GM23338 (cell line): ENCODE measurements around the gene ADRA2A. TPM values are rescaled to one million over a fixed set of nuclear protein-coding genes. Genes with fewer than 3 reads are reported as not detected.

ENCODE experiments used
- ATAC-seq: fragments of 200-7000 bp; cut with Tn5 transposase; 3 replicates; pipeline ENCODE4 v1.9.1; 2020
- DNase-seq: peaks from one replicate; pipeline ENCODE4 v3.0.0-alpha.2; 2015; ENCODE audit warnings: low spot score
- H2AFZ ChIP-seq: fragments of 200-600 bp; sonication (generic); 2 replicates; pipeline ENCODE4 v1.8.0; 2016; ENCODE audit warnings: antibody characterized with exemption, mild to moderate bottlenecking, moderate library complexity
- H3F3A ChIP-seq: fragments of 200-600 bp; sonication (generic); replicated peaks from 2 replicates; pipeline ENCODE4 v1.8.0; 2017; ENCODE audit warnings: antibody characterized with exemption, mixed run types, low read depth
- H3K27ac ChIP-seq: fragments of 200-600 bp; sonication (generic); 2 replicates; pipeline ENCODE4 v1.6.1; 2016; ENCODE audit warnings: low read depth
- H3K27me3 ChIP-seq: fragments of 200-600 bp; sonication (generic); 2 replicates; pipeline ENCODE4 v1.8.0; 2016; ENCODE audit warnings: mild to moderate bottlenecking, mixed run types, moderate library complexity; ENCODE audit not compliant: insufficient read depth
- H3K36me3 ChIP-seq: fragments of 200-600 bp; sonication (generic); 2 replicates; pipeline ENCODE4 v1.8.0; 2016; ENCODE audit warnings: mild to moderate bottlenecking; ENCODE audit not compliant: insufficient read depth
- H3K4me1 ChIP-seq: fragments of 200-600 bp; sonication (generic); 2 replicates; pipeline ENCODE4 v1.8.0; 2016; ENCODE audit warnings: mild to moderate bottlenecking, moderate library complexity; ENCODE audit not compliant: insufficient read depth
- H3K4me2 ChIP-seq: fragments of 200-600 bp; sonication (generic); 2 replicates; pipeline ENCODE4 v1.7.1; 2017; ENCODE audit warnings: mixed run types
- H3K4me3 ChIP-seq: fragments of 200-600 bp; sonication (generic); 2 replicates; pipeline ENCODE4 v1.6.1; 2016; ENCODE audit warnings: mixed run types
- H3K79me2 ChIP-seq: fragments of 200-600 bp; sonication (generic); replicated peaks from 2 replicates; pipeline ENCODE4 v1.8.0; 2017; ENCODE audit warnings: mild to moderate bottlenecking; ENCODE audit not compliant: insufficient read depth
- H3K9me2 ChIP-seq: fragments of 200-600 bp; sonication (generic); 2 replicates; pipeline ENCODE4 v1.8.0; 2017; ENCODE audit not compliant: insufficient read depth
- H4K20me1 ChIP-seq: fragments of 200-600 bp; sonication (generic); replicated peaks from 2 replicates; pipeline ENCODE4 v1.8.0; 2017; ENCODE audit warnings: mild to moderate bottlenecking; ENCODE audit not compliant: insufficient read depth
- H3K27ac Mint-ChIP-seq: 2 replicates; pipeline ENCODE4 v1.8.0; 2020; ENCODE audit warnings: inconsistent platforms, mild to moderate bottlenecking, moderate library complexity, mixed read lengths
- H3K27me3 Mint-ChIP-seq: 3 replicates; pipeline ENCODE4 v1.8.0; 2022; ENCODE audit warnings: low read depth, mild to moderate bottlenecking, moderate library complexity, mixed read lengths, inconsistent platforms; ENCODE audit not compliant: insufficient read depth, poor library complexity
- H3K36me3 Mint-ChIP-seq: 3 replicates; pipeline ENCODE4 v1.8.0; 2021; ENCODE audit warnings: low read depth, mild to moderate bottlenecking, inconsistent platforms, moderate library complexity, mixed read lengths
- H3K4me1 Mint-ChIP-seq: 3 replicates; pipeline ENCODE4 v1.8.0; 2020; ENCODE audit warnings: mild to moderate bottlenecking, inconsistent platforms, mixed read lengths
- H3K4me3 Mint-ChIP-seq: 3 replicates; pipeline ENCODE4 v1.8.0; 2021; ENCODE audit warnings: moderate library complexity, mild to moderate bottlenecking, inconsistent platforms, mixed read lengths
- H3K9me3 Mint-ChIP-seq: 3 replicates; pipeline ENCODE4 v1.8.0; 2020; ENCODE audit warnings: moderate library complexity, mild to moderate bottlenecking, inconsistent platforms, mixed read lengths
- CREB1 ChIP-seq: fragments of 250-450 bp; sonication (Bioruptor Pico); IDR thresholded peaks from 2 replicates; pipeline ENCODE4 v1.5.0; 2020; ENCODE audit warnings: low read depth, mild to moderate bottlenecking, moderate library complexity
- EZH2 ChIP-seq: fragments of 200-600 bp; sonication (generic); IDR thresholded peaks from one replicate; pipeline ENCODE4 v1.8.0; 2017; ENCODE audit warnings: antibody characterized with exemption, mild to moderate bottlenecking, low read depth; ENCODE audit not compliant: unreplicated experiment
- EZH2phosphoT487 ChIP-seq: fragments of 200-600 bp; sonication (generic); IDR thresholded peaks from one replicate; pipeline ENCODE4 v1.8.1; 2018; ENCODE audit warnings: antibody characterized with exemption; ENCODE audit not compliant: unreplicated experiment
- JUNB ChIP-seq: IDR thresholded peaks from one replicate; pipeline ENCODE4 v1.6.1; 2016; ENCODE audit warnings: antibody characterized with exemption; ENCODE audit not compliant: unreplicated experiment
- NANOG ChIP-seq: IDR thresholded peaks from 2 replicates; pipeline ENCODE4 v1.6.1; 2016; ENCODE audit warnings: antibody characterized with exemption, borderline replicate concordance
- POLR2AphosphoS5 ChIP-seq: IDR thresholded peaks from 2 replicates; pipeline ENCODE4 v1.6.1; 2016; ENCODE audit warnings: antibody characterized with exemption, low read depth
- STAT1 ChIP-seq: IDR thresholded peaks from one replicate; pipeline ENCODE4 v1.6.1; 2016; ENCODE audit warnings: antibody characterized with exemption; ENCODE audit not compliant: unreplicated experiment
- ZNF114 ChIP-seq: fragments of 250-450 bp; sonication (Bioruptor Pico); IDR thresholded peaks from 2 replicates; pipeline ENCODE4 v1.5.0; 2020; ENCODE audit warnings: mild to moderate bottlenecking, moderate library complexity
- ZNF331 ChIP-seq: fragments of 250-450 bp; sonication (Bioruptor Pico); IDR thresholded peaks from 2 replicates; pipeline ENCODE4 v1.5.0; 2020; ENCODE audit warnings: low read depth, mild to moderate bottlenecking, moderate library complexity
- ZNF462 ChIP-seq: fragments of 250-450 bp; sonication (Bioruptor Pico); IDR thresholded peaks from 2 replicates; pipeline ENCODE4 v1.5.0; 2020; ENCODE audit warnings: mild to moderate bottlenecking, moderate library complexity
- polyA plus RNA-seq: library from polyadenylated mRNA; unstranded; fragments of >200 nt; fragmentation: Nextera tagmentation; extraction: Ambion mirVana; gene quantifications from 2 replicates; pipeline ENCODE4 v1.2.1, GENCODE V29; 2016
- total RNA-seq: library from RNA; depleted of rRNA; stranded (reverse); fragments of >200 nt; shearing (Covaris generic); gene quantifications from 2 replicates; pipeline ENCODE4 v1.2.3, GENCODE V29; 2014
- TF ChIP-seq, protein P1 (sequence below): IDR thresholded peaks from 2 replicates; pipeline ENCODE4 v1.6.1; 2016; ENCODE audit warnings: antibody characterized with exemption

ADRA2A gene
- total and polyA plus RNA-seq, 2 experiments from 2014 or later, result 0.60 to 2.5 TPM

DNA sequence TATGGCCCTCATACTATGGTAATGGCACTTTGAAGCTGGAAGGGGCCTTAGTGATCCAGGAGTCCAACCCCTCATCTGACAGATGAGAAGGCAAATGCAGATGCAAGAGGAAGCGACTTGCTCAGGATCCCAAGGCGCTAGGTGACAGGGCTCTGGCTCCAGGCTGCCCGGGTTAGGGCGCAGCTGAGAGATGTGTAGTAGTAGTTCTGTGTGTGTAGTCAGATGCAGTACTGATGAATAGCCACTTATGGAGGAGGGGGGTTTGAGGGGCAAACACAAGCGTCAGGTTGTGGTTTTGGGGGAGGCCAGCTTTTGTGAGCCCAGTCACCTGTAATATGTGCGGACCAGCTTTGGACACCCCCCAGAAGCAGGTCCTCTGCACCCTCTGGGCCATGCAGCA lies 4.8 kb downstream of the ADRA2A start:
- DNase-seq (no peak), ATAC-seq (no peak)
- H3K27me3 ChIP-seq, result peaks cover 44% of the 10 kb centered on the region
- peaks cover 36% of the 10 kb centered on the region for H3K27me3 Mint-ChIP-seq
- H3K27ac ChIP-seq, result no peak overlapping the region
- no peaks in the 10 kb centered on the region for H3K36me3 ChIP-seq
- H3K27ac Mint-ChIP-seq, result no peak overlapping the region
- no peaks in the 10 kb centered on the region for H3K79me2 ChIP-seq
- no peak overlapping the region for H2AFZ ChIP-seq
- no peak overlapping the region for H3K4me3 ChIP-seq
- H3K4me1 ChIP-seq, result no peaks in the 10 kb centered on the region; the same call in 1 of the 2 replicates
- peaks cover 10% of the 10 kb centered on the region; the same call in 1 of the 3 replicates for H3K9me3 Mint-ChIP-seq
- H3K4me1 Mint-ChIP-seq, result peaks cover 14% of the 10 kb centered on the region
- no peaks in the 10 kb centered on the region for H3K9me2 ChIP-seq
- H3F3A ChIP-seq, result no peaks in the 10 kb centered on the region
- TF ChIP-seq POLR2AphosphoS5, result no peak
- no peak for TF ChIP-seq JUNB
- TF ChIP-seq STAT1, result no peak
- TF ChIP-seq ZNF331 (CRISPR knock-in tag), result no peak
- no peak for TF ChIP-seq NANOG
- no peak for TF ChIP-seq ZNF114
- no peak for TF ChIP-seq EZH2phosphoT487
- TF ChIP-seq CREB1, result no peak
- TF ChIP-seq EZH2, result no peak
- no peak for TF ChIP-seq ZNF462 (CRISPR knock-in tag)
- TF ChIP-seq, protein P1, sequence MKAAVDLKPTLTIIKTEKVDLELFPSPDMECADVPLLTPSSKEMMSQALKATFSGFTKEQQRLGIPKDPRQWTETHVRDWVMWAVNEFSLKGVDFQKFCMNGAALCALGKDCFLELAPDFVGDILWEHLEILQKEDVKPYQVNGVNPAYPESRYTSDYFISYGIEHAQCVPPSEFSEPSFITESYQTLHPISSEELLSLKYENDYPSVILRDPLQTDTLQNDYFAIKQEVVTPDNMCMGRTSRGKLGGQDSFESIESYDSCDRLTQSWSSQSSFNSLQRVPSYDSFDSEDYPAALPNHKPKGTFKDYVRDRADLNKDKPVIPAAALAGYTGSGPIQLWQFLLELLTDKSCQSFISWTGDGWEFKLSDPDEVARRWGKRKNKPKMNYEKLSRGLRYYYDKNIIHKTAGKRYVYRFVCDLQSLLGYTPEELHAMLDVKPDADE, result no peak
- H3K4me2 ChIP-seq, result no peak overlapping the region
- H3K36me3 Mint-ChIP-seq, result peaks cover 3% of the 10 kb centered on the region; the same call in 1 of the 3 replicates
- H3K4me3 Mint-ChIP-seq, result no peak overlapping the region
- no peaks in the 10 kb centered on the region for H4K20me1 ChIP-seq
